Measurements from ENCODE around the gene ACOT8. TPM values are rescaled to one million over a fixed set of nuclear protein-coding genes. Genes with fewer than 3 reads are reported as not detected.

Gene ACOT8
- 44.7 TPM for polyA plus RNA-seq (2012; ENCODE audit: insufficient read length, low read depth)

GRCh38 chr20:45857114-45857881 is at the start of gene ACOT8, which contains the start of gene ZSWIM3:
ACOT8 (minus strand) TSS chr20:45857392; CDS start chr20:45857315, 77 bp downstream.
ZSWIM3 (plus strand) TSS chr20:45857614; CDS start chr20:45857826, 212 bp downstream.
- TF ChIP-seq POLR2AphosphoS5 (IDR thresholded peaks at IDR 0.05; ENCODE audit: low read depth, low read length) (peak; percentile 91), FOXP2 (optimal IDR thresholded peaks at IDR 0.05; ENCODE audit: borderline replicate concordance, extremely low read depth, extremely low read length, insufficient read depth) (no peak), SIN3A (IDR thresholded peaks at IDR 0.05; ENCODE audit: borderline replicate concordance, insufficient read depth, low read length) (peak; percentile 96; the same call in 1 of the 2 replicates), TAF1 (IDR thresholded peaks at IDR 0.05; ENCODE audit: borderline replicate concordance, insufficient read depth, low read length) (peak; percentile 97), REST (IDR thresholded peaks at IDR 0.05; ENCODE audit: insufficient read depth in 1 of 2, low read depth in 2 of 2, low read length in 2 of 2) (0 out of 4 replicates have a peak, but pooled peaks of 1 of the 2 experiments have one; percentile 35)

- TF ChIP-seq FOXP2 (optimal IDR thresholded peaks at IDR 0.05; ENCODE audit: borderline replicate concordance, extremely low read depth, extremely low read length, insufficient read depth): no peak
- TF ChIP-seq TAF1 (IDR thresholded peaks at IDR 0.05; ENCODE audit: borderline replicate concordance, insufficient read depth, low read length): no peak
- TF ChIP-seq SIN3A (IDR thresholded peaks at IDR 0.05; ENCODE audit: borderline replicate concordance, insufficient read depth, low read length): no peak
- no peak for TF ChIP-seq REST (IDR thresholded peaks at IDR 0.05; ENCODE audit: insufficient read depth in 1 of 2, low read depth in 2 of 2, low read length in 2 of 2)
- TF ChIP-seq POLR2AphosphoS5 (IDR thresholded peaks at IDR 0.05; ENCODE audit: low read depth, low read length): no peak
Measured at GRCh38 chr20:45905505-45906079, 48.4 kb upstream of the ACOT8 start.

GRCh38 chr20:45904583-45905504 is 47.7 kb upstream of the ACOT8 start:
- no peak for TF ChIP-seq SIN3A (IDR thresholded peaks at IDR 0.05; ENCODE audit: borderline replicate concordance, insufficient read depth, low read length)
- no peak for TF ChIP-seq POLR2AphosphoS5 (IDR thresholded peaks at IDR 0.05; ENCODE audit: low read depth, low read length)
- no peak for TF ChIP-seq TAF1 (IDR thresholded peaks at IDR 0.05; ENCODE audit: borderline replicate concordance, insufficient read depth, low read length)
- TF ChIP-seq REST (IDR thresholded peaks at IDR 0.05; ENCODE audit: insufficient read depth in 1 of 2, low read depth in 2 of 2, low read length in 2 of 2): no peak
- no peak for TF ChIP-seq FOXP2 (optimal IDR thresholded peaks at IDR 0.05; ENCODE audit: borderline replicate concordance, extremely low read depth, extremely low read length, insufficient read depth)

GRCh38 chr20:45902199-45902701 is 45.1 kb upstream of the ACOT8 start:
- TF ChIP-seq SIN3A (IDR thresholded peaks at IDR 0.05; ENCODE audit: borderline replicate concordance, insufficient read depth, low read length) (no peak), REST (IDR thresholded peaks at IDR 0.05; ENCODE audit: insufficient read depth in 1 of 2, low read depth in 2 of 2, low read length in 2 of 2) (no peak), POLR2AphosphoS5 (IDR thresholded peaks at IDR 0.05; ENCODE audit: low read depth, low read length) (no peak), FOXP2 (optimal IDR thresholded peaks at IDR 0.05; ENCODE audit: borderline replicate concordance, extremely low read depth, extremely low read length, insufficient read depth) (no peak), TAF1 (IDR thresholded peaks at IDR 0.05; ENCODE audit: borderline replicate concordance, insufficient read depth, low read length) (no peak)

Measured in PFSK-1 (cell line).